RCC 7860 (cell line): ENCODE data around the gene ARPP19.
A peak's percentile ranks its signal among the peaks of the same experiment; 100 is the strongest.
"Not testable (repeated sequence)": the region's sequence is repeated elsewhere in the genome, so short reads cannot be mapped to it uniquely, and the experiment has no call there.

Experiments
- DNase-seq: peaks from one replicate; pipeline ENCODE4 v3.0.0-alpha.2; 2015; ENCODE audit warnings: low spot score
- FAIRE-seq: peaks from 2 replicates; lab custom pipeline; 2012; peaks lifted over from hg19 to GRCh38; lab: Jason Lieb, UNC

ARPP19 gene, protein sequence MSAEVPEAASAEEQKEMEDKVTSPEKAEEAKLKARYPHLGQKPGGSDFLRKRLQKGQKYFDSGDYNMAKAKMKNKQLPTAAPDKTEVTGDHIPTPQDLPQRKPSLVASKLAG

DNA sequence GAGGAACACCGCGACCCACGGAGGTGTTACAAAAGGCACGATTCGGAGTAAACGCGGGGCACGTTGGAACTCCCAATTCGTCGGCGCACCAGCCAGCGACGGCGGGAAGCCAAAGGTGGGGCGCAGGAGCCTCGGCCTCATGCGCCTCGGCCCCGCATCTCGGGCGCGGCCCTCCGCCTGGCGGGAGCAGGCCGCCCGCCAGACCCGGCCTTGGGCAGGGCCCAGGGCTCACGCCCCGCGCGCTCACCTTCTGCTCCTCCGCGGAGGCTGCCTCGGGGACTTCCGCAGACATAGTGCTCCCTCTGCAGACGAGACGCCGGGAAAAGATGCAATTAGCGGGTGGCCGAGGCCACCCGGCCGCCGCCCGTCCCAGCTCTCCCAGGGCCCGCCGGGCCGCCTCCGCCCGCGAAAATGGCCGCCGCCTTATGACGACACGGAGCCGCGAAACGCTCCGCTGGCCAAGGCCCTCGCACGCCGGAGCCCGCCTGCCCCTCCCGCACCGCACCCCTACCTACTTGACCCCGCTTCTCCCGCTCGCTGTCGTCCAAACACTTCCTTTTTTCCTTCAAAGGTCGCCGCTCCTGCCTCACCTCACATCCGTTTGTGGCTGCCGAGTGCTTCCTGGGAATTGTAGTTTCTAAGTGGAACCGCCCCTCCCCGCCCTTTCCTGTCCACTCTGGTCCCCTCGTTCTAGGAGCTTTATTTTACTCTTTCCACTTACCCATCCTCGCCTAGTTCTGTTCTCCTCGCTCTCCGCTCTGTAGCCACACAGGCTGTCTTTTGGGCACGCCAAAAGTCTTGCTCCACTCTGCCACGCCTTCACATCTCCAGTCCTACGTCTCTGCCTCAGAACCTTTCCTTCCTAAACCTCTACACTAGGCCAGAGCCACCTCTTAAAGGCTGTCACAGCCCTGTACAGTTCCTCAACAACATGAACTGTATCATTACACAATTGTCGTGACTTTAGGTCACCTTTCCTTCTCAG, at the start of gene ARPP19:
ARPP19 (minus strand) TSS at position 430 of the 985 bp plus-strand sequence; CDS start at position 292, 138 bp downstream.
- peak; percentile 41 for FAIRE-seq
- DNase-seq, result peak; percentile 90

DNA sequence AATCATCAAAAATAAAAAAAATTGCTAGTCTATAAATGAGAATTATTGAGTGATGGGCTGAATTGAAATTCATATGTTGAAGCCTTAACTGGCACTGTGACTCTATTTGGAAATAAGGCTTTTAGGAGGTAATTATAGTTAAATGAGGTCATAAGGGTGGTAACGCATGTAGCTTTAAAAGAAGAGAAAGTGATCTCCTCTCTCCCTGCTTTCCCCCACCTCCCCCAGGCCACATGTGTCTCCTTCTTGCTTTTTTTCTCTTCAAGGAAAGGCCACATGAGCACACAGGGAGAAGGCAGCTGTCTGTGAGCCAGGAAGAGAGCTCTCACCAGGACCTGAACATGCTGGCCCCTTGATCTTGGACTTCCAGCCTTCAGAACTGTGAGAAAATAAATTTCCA, 48.2 kb upstream of the ARPP19 start:
- DNase-seq (no peak), FAIRE-seq (no peak)

GRCh38 chr15:52615302-52615701, 46.5 kb upstream of the ARPP19 start:
- FAIRE-seq, result no peak
- no peak for DNase-seq

- DNase-seq (no peak), FAIRE-seq (no peak)
Measured at GRCh38 chr15:52609593-52609992, 40.8 kb upstream of the ARPP19 start.

- DNase-seq (no peak), FAIRE-seq (no peak)
Measured at GRCh38 chr15:52584414-52584813, 15.6 kb upstream of the ARPP19 start.

- DNase-seq (no peak), FAIRE-seq (no peak)
Measured at GRCh38 chr15:52579852-52580251, 11.0 kb upstream of the ARPP19 start.

GRCh38 chr15:52576692-52577091, 7.9 kb upstream of the ARPP19 start:
- DNase-seq, result no peak
- no peak for FAIRE-seq

DNA sequence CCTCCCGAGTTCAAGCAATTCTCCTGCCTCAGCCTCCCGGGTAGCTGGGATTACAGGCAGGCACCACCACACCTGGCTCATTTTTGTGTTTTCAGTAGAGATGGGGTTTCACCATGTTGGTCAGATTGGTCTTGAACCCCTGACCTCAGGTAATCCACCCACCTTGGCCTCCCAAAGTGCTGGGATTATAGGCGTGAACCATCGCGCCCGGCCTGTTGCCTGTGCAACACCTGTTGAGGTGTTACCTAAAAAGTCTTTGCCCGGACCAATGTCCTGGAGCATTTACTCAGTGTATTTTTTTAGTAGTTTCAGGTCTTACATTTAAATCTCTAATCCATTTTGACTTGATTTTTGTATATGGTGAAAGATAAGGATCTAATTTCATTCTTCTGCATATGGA, 6.7 kb upstream of the ARPP19 start:
- not testable (repeated sequence) for DNase-seq, FAIRE-seq

DNA sequence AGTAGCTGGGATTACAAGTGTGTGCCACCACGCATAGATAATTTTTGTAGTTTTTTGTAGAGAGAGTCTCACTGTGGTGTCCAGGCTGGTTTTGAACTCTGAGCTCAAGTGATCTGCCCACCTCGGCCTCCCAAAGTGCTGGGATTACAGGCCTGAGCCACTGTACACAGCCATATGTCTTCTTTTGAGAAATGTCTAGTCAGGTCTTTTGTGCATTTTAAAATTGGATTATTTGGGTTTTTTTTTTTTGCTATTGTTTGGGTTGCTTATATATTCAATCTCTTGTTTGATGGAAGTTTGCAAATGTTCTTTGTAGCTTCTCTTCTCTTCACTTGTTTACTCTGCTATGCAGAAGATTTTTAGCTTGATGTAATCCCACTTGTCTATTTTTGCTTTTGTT, 6.2 kb upstream of the ARPP19 start:
- FAIRE-seq, result no peak
- no peak for DNase-seq

GRCh38 chr15:52574623-52575022, 5.8 kb upstream of the ARPP19 start:
- FAIRE-seq, result peak; percentile 83

DNA sequence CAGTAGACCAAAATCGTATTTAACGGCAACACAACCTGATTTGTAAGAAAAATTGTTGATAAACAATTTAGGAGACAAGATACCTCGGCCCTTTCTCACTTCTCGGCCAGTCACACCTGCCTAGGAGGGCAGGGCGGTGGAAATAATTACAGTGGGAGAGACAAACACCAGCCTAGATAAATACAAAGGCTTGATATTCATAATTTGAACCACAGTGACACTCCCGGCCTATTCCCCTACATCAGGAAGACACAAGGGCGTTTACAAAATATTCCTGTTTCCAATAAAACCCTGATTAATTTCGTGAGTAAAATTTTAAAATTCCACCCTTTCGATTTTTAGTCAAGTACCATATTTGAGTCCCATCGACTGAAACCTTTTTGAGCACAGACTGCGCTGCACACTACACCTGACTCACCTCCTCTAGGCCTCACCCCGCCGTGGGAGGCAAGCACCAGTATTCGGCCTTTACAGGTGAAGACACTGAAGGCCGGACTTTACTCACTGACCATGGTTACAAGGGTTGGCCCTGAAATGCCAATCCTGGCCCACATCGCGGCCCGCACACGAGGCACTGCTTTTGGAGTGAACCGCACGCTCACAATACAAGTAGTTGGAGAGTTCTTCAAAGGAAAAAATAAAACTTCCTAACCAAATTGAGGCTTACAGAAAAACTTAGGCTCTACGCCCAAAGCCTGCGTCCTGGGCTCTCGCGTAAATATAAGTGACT, 794 bp downstream of the ARPP19 start:
- peak; percentile 40 for DNase-seq
- no peak for FAIRE-seq

More at GRCh38 chr15:52574623-52575022, 5.8 kb upstream of the ARPP19 start:
- peak; percentile 66 for DNase-seq

DNA sequence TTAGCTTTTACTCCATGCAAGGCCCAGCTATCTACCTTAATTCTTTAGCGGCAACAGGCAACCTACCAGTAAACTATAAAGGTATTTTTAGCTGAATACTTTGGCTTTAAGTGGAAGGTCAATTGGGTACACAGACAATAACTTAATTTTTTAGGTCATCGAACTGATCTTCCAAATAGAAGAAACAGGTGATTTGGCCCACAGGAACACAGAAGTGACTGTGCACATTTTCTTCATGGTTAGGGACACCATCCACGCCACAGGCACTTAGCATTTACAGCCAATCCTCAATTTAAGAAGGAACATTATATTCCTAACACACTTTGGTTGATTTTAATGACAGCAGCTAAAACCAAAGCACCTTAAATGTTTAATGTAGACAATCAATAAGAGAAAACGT, 1.9 kb downstream of the ARPP19 start:
- no peak for DNase-seq
- no peak for FAIRE-seq

GRCh38 chr15:52565417-52566358, 3.1 kb downstream of the ARPP19 start:
- not testable (repeated sequence) for DNase-seq, FAIRE-seq

GRCh38 chr15:52563501-52564060, 5.2 kb downstream of the ARPP19 start:
- FAIRE-seq (no peak), DNase-seq (no peak)

DNA sequence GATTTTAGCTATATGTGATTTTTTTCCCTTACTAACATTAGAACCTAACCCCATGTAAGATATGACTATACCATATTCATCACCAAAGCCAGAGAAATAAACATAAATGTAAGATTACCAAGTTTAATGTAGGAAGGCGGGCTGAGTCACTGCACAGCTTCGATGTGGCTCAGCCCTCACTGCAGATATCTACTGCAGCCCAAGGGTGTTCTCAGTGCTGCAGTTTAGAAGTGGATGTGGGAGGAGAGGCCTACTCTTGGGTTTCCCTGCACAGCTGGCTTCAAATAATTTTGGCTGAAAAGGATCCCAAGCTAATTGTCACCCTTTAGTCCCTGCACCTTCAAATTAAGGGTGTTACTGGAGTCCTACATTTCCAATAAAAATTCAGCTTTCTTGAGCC, 9.3 kb downstream of the ARPP19 start:
- FAIRE-seq, result no peak

DNA sequence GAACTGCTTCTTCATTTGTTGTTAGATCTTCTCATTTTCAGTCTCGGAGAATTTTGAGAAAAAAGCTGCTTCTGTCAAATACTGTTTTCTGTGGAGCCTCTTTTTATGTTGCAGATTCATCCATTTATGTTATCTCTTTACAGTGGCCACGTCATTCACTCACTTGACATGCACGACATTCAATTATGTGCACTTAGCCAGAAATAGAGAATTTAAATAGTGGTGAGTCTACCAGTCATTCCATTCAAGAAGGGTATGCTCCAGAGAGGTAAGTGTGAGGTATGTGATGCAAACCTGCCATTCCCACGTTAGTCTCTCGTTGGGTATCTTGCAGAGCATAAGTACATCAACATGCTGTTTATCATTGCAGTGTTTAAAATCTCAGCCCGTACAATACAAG, 9.8 kb downstream of the ARPP19 start:
- no peak for FAIRE-seq
- DNase-seq, result no peak

More for the DNA sequence above, 9.3 kb downstream of the ARPP19 start:
- no peak for DNase-seq

- DNase-seq, result peak; percentile 69
- peak; percentile 95 for FAIRE-seq
Measured at GRCh38 chr15:52558196-52558595, 10.6 kb downstream of the ARPP19 start.

GRCh38 chr15:52557274-52557641, 11.6 kb downstream of the ARPP19 start:
- DNase-seq (no peak), FAIRE-seq (no peak)

DNA sequence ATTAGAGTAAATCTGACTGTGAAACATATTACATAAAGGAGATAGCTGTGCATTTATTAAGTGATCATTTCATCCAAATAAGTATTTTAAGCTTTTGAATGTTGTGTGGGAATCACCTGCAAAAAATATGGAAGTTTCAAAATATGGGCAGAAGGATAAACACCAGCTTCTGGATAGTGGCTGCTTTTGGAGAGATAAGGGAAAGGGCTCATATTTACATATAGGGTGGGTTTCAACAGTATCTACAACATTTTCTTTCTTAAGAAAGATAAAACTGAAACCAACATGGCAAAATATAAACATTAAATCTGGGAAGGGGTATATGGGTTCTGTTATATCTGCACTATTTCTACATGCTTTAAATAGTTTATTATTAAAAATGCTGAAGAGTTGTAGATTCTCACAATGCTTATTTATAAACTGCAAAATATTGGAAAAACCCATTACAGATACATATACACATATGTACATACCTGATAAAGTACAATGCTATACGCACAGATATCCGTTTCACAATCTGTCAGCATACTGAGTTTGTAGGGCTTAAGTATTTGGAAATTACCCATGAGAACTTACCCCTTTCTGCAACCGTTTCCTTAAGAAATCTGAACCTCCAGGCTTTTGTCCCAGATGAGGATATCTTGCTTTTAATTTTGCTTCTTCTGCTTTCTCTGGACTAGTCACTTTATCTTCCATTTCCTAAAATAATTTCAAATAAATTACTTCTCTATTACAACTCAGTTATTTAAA, 12.1 kb downstream of the ARPP19 start:
- DNase-seq, result no peak
- no peak for FAIRE-seq
